Activated CD4-positive, alpha-beta T cell treated with anti-CD3 and anti-CD28 coated beads, Interleukin-2, amount 10 ng/mL, durations not matched to agents 24 days and 14 days (primary cell): ENCODE results near the gene MMGT1. TPM values are rescaled to one million over a fixed set of nuclear protein-coding genes. Genes with fewer than 3 reads are reported as not detected.
"Not testable (repeated sequence)": the region's sequence is repeated elsewhere in the genome, so short reads cannot be mapped to it uniquely, and the experiment has no call there.

ENCODE experiments used
- DNase-seq: peaks from one replicate; pipeline ENCODE4 v3.0.0; 2022
- H3K27ac Mint-ChIP-seq: one replicate; pipeline ENCODE4 v1.8.0; 2022; ENCODE audit warnings: mild to moderate bottlenecking, mixed read lengths
- H3K27me3 Mint-ChIP-seq: one replicate; pipeline ENCODE4 v1.8.0; 2022; ENCODE audit warnings: mixed read lengths
- H3K36me3 Mint-ChIP-seq: one replicate; pipeline ENCODE4 v1.8.0; 2022; ENCODE audit warnings: low read depth, mild to moderate bottlenecking, mixed read lengths
- H3K4me1 Mint-ChIP-seq: one replicate; pipeline ENCODE4 v1.8.0; 2021; ENCODE audit warnings: mixed read lengths
- H3K4me3 Mint-ChIP-seq: one replicate; pipeline ENCODE4 v1.8.0; 2022; ENCODE audit warnings: mild to moderate bottlenecking, moderate library complexity, mixed read lengths
- H3K9me3 Mint-ChIP-seq: one replicate; pipeline ENCODE4 v1.8.0; 2021; ENCODE audit warnings: mixed read lengths
- intact Hi-C: fragments of 100-400 bp; cut with micrococcal nuclease; formaldehyde crosslinking; loops from one replicate; pipeline ENCODE4 v1.15.1; 2023
- total RNA-seq: library from RNA; stranded (reverse); gene quantifications from 2 replicates; pipeline ENCODE4 v1.2.3, GENCODE V29; 2022

MMGT1 gene
- total RNA-seq, 1 donor from 2014 or later: 27.4 TPM

- intact Hi-C loops: loop anchor here (10.0 kb wide), 1 partner anchor 553 kb away; the partner anchor contains the start of gene SMIM10L2A
- Mint-ChIP-seq H3K4me3 (no peak overlapping the region), H3K36me3 (peaks cover 1% of the 10 kb centered on the region), H3K9me3 (no peaks in the 10 kb centered on the region), H3K4me1 (peaks cover 27% of the 10 kb centered on the region), H3K27me3 (peaks cover 3% of the 10 kb centered on the region), H3K27ac (no peak overlapping the region)
- no peak for DNase-seq
Measured at GRCh38 chrX:135977611-135978010, 3.8 kb upstream of the MMGT1 start.

GRCh38 chrX:135975421-135975820, 1.6 kb upstream of the MMGT1 start:
- Mint-ChIP-seq H3K4me1 (peaks cover 27% of the 10 kb centered on the region), H3K4me3 (no peak overlapping the region), H3K27me3 (peaks cover 3% of the 10 kb centered on the region), H3K27ac (no peak overlapping the region), H3K9me3 (no peaks in the 10 kb centered on the region), H3K36me3 (peaks cover 2% of the 10 kb centered on the region)
- no peak for DNase-seq
- intact Hi-C loops: loop anchor here (2.0 to 10.0 kb wide), 2 partner anchors 455 to 551 kb away; partner anchors contain the start of genes INTS6L and SMIM10L2A

- H3K36me3 Mint-ChIP-seq: peaks cover 3% of the 10 kb centered on the region
Measured at GRCh38 chrX:135974279-135974856, 580 bp upstream of the MMGT1 start.

GRCh38 chrX:135973025-135973547, 702 bp downstream of the MMGT1 start:
- Mint-ChIP-seq H3K4me1 (peaks cover 26% of the 10 kb centered on the region), H3K27me3 (peaks cover 3% of the 10 kb centered on the region), H3K36me3 (peaks cover 3% of the 10 kb centered on the region), H3K27ac (peak overlapping the region; percentile 99), H3K4me3 (peak overlapping the region; percentile 100), H3K9me3 (no peaks in the 10 kb centered on the region)
- peak; percentile 64 for DNase-seq
- intact Hi-C loops: loop anchor here (1.0 to 10.0 kb wide), 2 partner anchors 524 to 548 kb away; partner anchors contain the start of genes HTATSF1 and SMIM10L2A

More at GRCh38 chrX:135974279-135974856, 580 bp upstream of the MMGT1 start:
- Mint-ChIP-seq H3K4me1 (peaks cover 28% of the 10 kb centered on the region), H3K27ac (peak overlapping the region; percentile 56), H3K9me3 (no peaks in the 10 kb centered on the region), H3K27me3 (peaks cover 3% of the 10 kb centered on the region), H3K4me3 (peak overlapping the region; percentile 85)
- intact Hi-C loops: loop anchor here (1.0 to 10.0 kb wide), 3 partner anchors 11 to 550 kb away; partner anchors contain the start of genes INTS6L, SLC9A6 and SMIM10L2A
- peak; percentile 76 for DNase-seq

DNA sequence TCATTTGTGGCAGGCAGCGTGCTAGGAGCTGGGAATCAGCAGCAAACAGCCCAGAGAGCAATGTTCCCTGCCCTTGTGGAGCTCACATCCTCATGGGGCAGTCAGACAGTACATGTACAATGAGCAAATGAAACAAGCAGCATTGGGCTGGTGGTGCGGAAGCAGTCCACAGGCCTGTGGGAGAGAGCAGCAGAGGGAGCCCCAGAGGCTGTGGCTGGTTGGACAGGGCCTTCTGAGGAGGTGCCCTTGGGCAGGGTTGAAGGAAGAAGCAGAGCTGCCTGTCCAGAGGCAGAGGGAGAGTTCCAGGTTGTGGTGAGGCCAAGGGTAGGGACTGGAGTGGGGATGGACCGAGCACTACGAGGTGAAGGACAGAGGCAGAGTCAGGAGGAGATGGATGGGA, 22.5 kb downstream of the MMGT1 start:
- Mint-ChIP-seq H3K36me3 (no peaks in the 10 kb centered on the region), H3K4me1 (no peaks in the 10 kb centered on the region), H3K9me3 (no peaks in the 10 kb centered on the region), H3K27ac (no peak overlapping the region), H3K27me3 (no peaks in the 10 kb centered on the region), H3K4me3 (no peak overlapping the region)
- intact Hi-C loops: no loop called here
- no peak for DNase-seq

DNA sequence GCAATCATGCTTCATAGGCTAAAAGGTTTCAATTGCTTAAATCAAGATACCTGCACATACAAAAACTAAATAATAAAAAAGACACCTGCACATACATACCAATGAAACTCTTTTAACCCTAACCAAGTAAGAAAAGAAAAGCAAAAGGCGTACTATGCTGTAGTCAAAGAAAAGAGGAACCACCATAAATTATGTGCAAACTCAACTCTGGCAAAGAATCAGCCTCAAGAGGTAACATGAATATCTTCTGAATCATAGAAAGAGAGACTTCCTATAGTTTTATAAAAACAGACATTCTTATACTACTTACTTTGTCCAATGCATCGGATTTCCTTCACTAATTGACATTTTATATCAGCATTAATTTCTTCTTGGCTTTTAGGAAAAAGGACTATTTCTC, 29.3 kb downstream of the MMGT1 start:
- intact Hi-C loops: no loop called here
- no peak overlapping the region for H3K27ac Mint-ChIP-seq

DNA sequence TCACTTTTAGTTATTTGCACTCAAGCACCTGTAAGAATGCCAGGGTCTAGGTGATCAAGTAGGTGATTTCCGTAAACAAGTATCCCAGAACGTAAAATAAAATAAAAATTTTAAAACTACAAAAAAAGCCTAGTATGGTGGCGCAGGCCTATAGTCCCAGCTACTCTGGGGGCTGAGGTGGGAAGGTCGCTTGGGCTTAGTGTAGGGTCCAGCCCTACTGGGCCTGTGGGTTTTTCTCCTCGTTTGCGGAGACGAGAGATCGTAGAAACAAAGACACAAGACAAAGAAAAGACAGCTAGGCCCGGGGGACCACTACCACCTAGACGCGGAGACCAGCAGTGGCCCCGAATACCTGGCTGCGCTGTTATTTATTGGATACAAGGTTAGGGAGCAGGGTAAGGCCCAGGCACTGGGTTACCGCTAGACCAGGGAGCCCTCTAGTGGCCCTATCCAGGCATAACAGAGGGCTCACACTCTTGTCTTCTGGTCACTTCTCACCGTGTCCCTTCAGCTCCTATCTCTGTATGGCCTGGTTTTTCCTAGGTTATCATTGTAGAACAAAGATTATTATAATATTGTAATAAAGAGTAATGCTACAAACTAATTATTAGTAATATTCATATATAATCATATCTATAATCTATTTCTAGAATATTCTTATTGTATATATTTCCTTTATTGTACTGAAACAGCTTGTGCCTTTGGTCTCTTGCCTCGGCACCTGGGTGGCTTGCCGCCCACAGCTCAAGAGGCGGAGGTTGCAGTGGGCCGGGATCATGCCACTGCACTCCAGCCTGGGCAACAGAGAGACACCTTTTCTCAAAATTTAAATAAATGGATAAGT, 41.9 kb downstream of the MMGT1 start:
- intact Hi-C loops: no loop called here
- Mint-ChIP-seq H3K4me1 (no peaks in the 10 kb centered on the region), H3K27me3 (no peaks in the 10 kb centered on the region), H3K36me3 (no peaks in the 10 kb centered on the region), H3K27ac (no peak overlapping the region), H3K4me3 (no peak overlapping the region), H3K9me3 (no peaks in the 10 kb centered on the region)
- peak; percentile 79 for DNase-seq

More for the DNA sequence above, 29.3 kb downstream of the MMGT1 start:
- Mint-ChIP-seq H3K4me3 (no peak overlapping the region), H3K36me3 (no peaks in the 10 kb centered on the region), H3K9me3 (no peaks in the 10 kb centered on the region), H3K4me1 (no peaks in the 10 kb centered on the region), H3K27me3 (no peaks in the 10 kb centered on the region)
- no peak for DNase-seq

DNA sequence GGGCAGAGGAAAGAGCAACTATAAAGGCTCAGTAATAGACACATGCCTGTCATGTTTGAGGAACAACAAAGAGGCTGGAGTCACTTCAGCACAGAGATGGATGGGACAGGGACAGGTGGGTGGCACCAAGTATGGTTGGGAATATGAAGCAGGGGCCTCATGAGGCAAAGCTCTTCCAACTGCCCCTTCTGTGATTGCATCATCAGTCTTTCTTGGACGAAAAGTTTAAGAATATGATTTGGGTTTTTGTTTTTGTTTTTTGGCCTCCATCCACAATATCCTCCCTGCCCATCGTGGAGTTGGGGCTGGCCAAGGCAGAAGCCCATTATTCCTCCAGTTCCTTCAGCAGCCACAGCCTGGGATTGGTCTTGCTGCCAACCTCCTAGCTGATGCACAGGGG, 45.9 kb downstream of the MMGT1 start:
- intact Hi-C loops: no loop called here
- Mint-ChIP-seq H3K4me1 (no peaks in the 10 kb centered on the region), H3K4me3 (no peak overlapping the region), H3K27me3 (no peaks in the 10 kb centered on the region), H3K36me3 (no peaks in the 10 kb centered on the region), H3K27ac (no peak overlapping the region), H3K9me3 (no peaks in the 10 kb centered on the region)
- no peak for DNase-seq

DNA sequence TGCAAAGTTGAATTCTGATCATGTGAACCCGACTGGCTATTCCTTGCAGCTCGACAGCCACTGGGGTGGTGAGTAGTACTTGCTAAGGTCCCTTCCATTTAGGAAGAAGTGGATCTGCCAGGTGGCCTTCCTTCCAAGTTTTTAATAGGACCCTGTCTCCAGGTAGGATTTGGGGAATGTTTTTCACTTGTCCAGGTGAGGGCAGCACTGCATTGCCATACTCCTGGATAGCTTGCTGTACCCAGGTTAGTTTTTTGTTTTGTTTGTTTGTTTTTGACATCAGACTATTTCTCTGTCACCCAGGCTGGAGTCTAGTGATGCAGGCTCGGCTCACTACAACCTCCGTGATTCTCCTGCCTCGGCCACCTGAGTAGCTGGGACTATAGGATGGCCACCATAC, 50.4 kb downstream of the MMGT1 start:
- Mint-ChIP-seq H3K27ac (no peak overlapping the region), H3K36me3 (no peaks in the 10 kb centered on the region), H3K4me3 (no peak overlapping the region), H3K27me3 (no peaks in the 10 kb centered on the region), H3K4me1 (no peaks in the 10 kb centered on the region), H3K9me3 (no peaks in the 10 kb centered on the region)
- intact Hi-C loops: no loop called here
- DNase-seq: no peak

GRCh38 chrX:135920516-135920915, 53.3 kb downstream of the MMGT1 start:
- intact Hi-C loops, H3K9me3 Mint-ChIP-seq, H3K4me3 Mint-ChIP-seq, H3K36me3 Mint-ChIP-seq, H3K4me1 Mint-ChIP-seq, H3K27ac Mint-ChIP-seq, DNase-seq, H3K27me3 Mint-ChIP-seq: not testable (repeated sequence)

DNA sequence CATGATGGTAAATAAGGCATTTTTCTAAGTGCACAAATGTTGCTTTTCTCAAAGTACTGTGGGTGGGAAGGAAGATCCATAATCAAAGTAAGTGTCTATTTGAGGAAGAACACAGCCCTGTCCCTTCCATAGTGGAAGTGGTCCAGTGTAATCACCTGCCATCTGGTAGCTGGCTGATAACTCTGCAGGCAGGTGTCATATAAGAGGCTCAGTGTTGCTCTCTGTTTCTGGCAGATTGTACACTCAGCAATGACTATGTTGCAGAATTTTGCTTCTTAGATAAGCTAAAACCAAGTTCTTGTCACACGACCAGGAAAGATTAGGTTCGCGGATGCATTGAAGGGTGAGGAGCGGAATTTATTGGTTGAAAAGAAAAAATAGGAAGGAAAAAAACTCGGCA, 59.4 kb downstream of the MMGT1 start:
- Mint-ChIP-seq H3K4me1 (no peaks in the 10 kb centered on the region), H3K27me3 (peaks cover 2% of the 10 kb centered on the region), H3K27ac (no peak overlapping the region), H3K9me3 (no peaks in the 10 kb centered on the region), H3K4me3 (no peak overlapping the region), H3K36me3 (no peaks in the 10 kb centered on the region)
- no peak for DNase-seq
- intact Hi-C loops: no loop called here
